Measurements from ENCODE around the gene GNL3.
"Not testable (repeated sequence)": the region's sequence is repeated elsewhere in the genome, so short reads cannot be mapped to it uniquely, and the experiment has no call there.

GNL3 gene

GRCh38 chr3:52655895-52656294 lies 29.9 kb upstream of the GNL3 start:
- no peak for TF ChIP-seq ZFX (IDR thresholded peaks at IDR 0.05)
- TF ChIP-seq, protein P1, sequence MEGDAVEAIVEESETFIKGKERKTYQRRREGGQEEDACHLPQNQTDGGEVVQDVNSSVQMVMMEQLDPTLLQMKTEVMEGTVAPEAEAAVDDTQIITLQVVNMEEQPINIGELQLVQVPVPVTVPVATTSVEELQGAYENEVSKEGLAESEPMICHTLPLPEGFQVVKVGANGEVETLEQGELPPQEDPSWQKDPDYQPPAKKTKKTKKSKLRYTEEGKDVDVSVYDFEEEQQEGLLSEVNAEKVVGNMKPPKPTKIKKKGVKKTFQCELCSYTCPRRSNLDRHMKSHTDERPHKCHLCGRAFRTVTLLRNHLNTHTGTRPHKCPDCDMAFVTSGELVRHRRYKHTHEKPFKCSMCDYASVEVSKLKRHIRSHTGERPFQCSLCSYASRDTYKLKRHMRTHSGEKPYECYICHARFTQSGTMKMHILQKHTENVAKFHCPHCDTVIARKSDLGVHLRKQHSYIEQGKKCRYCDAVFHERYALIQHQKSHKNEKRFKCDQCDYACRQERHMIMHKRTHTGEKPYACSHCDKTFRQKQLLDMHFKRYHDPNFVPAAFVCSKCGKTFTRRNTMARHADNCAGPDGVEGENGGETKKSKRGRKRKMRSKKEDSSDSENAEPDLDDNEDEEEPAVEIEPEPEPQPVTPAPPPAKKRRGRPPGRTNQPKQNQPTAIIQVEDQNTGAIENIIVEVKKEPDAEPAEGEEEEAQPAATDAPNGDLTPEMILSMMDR (conservative IDR thresholded peaks at IDR 0.05): no peak
- no peak overlapping the region for H3K27ac ChIP-seq

DNA sequence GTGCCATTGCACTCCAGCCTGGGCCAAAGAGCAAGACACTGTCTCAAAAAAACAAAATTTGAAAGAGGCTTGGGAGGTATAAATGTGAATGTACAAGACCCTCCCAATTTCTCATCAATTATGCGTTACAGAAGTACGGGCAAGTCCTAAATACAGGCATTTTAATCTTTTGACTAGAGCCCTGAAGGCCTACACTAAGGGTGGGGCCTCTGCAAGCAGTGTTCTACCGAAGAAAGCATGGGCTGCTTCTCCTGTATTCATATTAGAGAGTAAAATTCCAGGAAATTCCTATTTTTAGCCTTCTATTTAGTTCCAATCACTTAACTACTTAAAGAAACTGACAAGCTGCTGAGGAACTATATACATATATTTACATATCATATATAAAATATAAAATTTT lies 25.8 kb upstream of the GNL3 start:
- TF ChIP-seq, protein P1 (conservative IDR thresholded peaks at IDR 0.05): no peak
- no peak for TF ChIP-seq ZFX (IDR thresholded peaks at IDR 0.05)
- no peak overlapping the region for H3K27ac ChIP-seq

GRCh38 chr3:52663098-52663497 lies 22.7 kb upstream of the GNL3 start:
- H3K27ac ChIP-seq: no peak overlapping the region
- TF ChIP-seq, protein P1 (conservative IDR thresholded peaks at IDR 0.05): no peak
- TF ChIP-seq ZFX (IDR thresholded peaks at IDR 0.05): no peak

DNA sequence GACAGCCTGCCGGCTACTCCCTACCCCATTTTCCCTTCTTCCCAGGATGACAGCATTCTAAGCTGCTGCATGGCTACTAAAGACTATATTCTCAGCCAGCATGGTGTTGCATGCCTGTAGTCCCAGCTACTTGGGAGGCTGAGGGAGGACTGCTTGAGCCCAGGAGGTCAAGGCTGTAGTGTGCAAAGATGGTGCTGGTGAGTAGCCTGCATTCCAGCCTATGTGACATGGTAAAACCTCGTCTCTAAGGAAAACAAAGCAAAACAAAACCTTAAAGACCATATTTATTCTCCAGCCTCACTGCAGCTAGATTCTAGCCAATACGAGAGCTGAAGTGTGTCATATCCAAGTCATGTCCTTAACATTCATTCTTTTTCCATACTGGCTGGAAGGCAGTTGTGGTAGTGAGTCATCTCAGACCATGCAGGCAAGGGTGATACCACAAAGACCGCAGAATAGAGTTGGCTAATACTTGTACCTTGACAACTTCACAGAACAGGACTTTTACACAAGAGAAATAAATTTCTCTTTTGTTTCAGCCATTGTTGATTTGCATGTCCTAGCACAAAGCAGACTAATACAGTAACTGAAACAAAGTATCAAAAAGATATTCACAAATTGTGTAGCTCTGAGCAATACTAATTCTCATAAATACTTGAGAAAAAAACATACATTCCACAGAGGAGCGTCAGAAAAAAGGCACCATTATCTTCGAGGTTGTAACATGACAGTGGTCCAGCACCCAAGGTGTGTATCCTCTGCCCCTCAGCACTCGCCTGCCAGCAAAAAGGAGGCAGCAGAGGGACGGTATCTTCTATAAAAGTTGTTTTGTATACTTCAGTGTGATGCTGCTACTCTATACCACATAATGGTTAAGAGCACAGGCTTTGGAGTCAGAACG lies 15.0 kb upstream of the GNL3 start:
- TF ChIP-seq ZFX (IDR thresholded peaks at IDR 0.05): no peak
- TF ChIP-seq, protein P1 (conservative IDR thresholded peaks at IDR 0.05): no peak
- no peak overlapping the region for H3K27ac ChIP-seq

- H3K27ac ChIP-seq: no peak overlapping the region
- TF ChIP-seq, protein P1 (conservative IDR thresholded peaks at IDR 0.05): no peak
- TF ChIP-seq ZFX (IDR thresholded peaks at IDR 0.05): no peak
Observed at GRCh38 chr3:52671676-52672075, 14.2 kb upstream of the GNL3 start.

DNA sequence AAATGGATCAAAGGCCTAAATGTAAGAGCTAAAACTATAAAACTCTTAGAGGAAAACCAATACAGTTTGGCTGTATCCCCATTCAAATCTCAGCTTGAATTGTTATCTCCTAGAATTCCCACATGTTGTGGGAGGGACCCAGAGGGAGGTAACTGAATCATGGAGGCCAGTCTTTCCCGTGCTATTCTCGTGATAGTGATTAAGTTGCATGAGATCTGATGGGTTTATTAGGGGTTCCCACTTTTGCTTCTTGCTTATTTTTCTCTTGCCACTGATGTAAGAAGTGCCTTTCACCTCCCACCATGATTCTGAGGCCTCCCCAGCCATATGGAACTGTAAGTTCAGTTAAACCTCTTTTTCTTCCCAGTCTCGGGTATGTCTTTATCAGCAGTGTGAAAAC lies 9.6 kb upstream of the GNL3 start:
- not testable (repeated sequence) for H3K27ac ChIP-seq

DNA sequence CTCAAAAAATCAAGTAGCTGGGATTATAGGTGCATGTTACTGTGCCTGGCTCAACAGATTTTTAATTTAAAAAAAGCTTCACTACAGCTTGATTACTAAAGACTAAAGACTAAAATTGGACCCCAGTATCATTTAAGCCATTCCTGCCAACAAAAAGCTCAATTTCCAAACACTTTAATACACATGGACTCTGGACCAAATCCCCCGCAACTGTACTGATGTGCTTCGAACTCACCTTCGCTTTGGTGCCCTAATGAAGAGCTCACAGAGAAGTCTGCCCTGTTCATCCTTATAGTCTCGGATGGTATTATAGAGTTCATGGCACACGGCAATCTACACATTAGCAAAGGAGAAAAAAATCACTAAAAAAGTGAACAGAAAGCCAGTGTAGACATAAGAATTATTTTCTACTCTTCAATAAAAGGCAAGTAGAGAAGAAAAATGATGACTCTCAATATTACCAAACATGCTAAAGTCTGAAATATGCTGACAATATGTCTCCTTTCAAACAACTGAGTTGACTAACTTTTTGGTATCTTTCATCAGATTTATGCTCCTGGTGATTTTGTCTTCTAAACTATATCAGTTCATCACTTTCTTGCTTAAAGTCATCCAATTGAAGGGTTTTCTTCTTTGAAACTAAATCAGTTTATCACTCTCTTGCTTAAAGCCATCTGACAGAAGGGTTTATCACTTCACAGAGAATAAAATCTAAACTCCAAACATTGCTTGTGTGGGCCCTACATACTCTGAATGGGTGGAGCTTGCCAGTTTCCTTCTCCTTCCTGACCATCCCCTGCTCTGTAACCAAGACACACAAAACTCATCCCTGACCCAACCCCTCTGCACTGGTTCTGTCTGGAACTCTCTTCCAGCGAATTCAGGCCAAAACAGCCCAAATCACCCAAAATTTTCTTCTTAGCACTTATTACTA lies 7.3 kb upstream of the GNL3 start:
- no peak overlapping the region for H3K27ac ChIP-seq
- TF ChIP-seq, protein P1 (conservative IDR thresholded peaks at IDR 0.05): no peak
- TF ChIP-seq ZFX (IDR thresholded peaks at IDR 0.05): no peak
